Endometrial microvascular endothelial cells (primary cell): Measurements from ENCODE around the gene CCDC38. TPM values are rescaled to one million over a fixed set of nuclear protein-coding genes. Genes with fewer than 3 reads are reported as not detected.
"Not testable (repeated sequence)": the region's sequence is repeated elsewhere in the genome, so short reads cannot be mapped to it uniquely, and the experiment has no call there.

Experiments used
- in situ Hi-C: cut with HindIII; loops from 2 replicates; pipeline ENCODE4 v1.10.0; 2017; ENCODE audit warnings: low sequenced_read_pairs, low pct_unique_long_range_greater_than_20kb; ENCODE audit errors: inconsistent ontology term
- total RNA-seq: library from RNA; depleted of rRNA; stranded (reverse); fragments of >200 nt; gene quantifications from one replicate; pipeline ENCODE4 v1.2.3, GENCODE V29; 2015; ENCODE audit errors: inconsistent ontology term

Gene CCDC38
- total RNA-seq, result not detected

DNA sequence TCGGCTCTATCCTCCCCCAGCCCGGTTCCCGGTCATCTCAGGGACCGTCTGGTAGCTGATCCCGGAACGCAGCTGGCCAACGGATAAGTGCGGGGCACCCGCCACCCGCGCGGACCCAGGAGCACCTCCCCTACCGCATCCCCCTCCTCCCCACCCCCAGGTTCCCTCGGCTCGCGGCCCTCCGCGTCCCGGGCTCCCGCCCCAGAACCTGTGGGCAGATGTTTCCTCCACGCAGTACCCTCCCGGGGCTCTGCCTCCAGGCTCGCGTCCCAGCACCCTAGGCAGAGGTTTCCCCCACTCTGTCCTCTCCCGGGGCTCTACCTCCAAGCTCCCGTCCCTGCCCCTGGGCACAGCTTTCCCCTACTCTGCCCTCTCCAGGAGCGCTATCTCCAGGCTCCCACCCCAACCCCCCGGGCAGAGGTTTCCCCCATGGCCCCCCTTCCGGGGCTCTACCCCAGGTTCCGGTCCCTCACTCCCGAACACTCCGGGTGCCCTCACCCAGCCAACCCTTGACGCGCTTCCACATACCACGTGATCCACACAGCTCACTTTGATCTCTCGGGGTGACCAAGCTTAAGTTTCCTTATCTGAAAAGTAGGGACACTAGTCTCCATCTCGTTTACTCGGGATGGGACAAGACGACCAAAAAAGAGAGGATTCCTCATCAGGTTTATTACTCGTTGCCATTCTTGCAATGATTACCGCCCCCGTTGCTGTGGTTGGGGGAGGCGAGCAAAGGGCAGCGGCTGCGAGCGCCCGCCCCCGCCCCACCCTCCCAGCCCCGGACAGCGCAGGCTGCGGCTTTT, at the start of gene CCDC38:
TSS of gene CCDC38 (minus strand) at position 91 of the 806 bp plus-strand sequence. CDS start 6,105 bp downstream, outside the sequence.
- in situ Hi-C loops, result no loop called here

DNA sequence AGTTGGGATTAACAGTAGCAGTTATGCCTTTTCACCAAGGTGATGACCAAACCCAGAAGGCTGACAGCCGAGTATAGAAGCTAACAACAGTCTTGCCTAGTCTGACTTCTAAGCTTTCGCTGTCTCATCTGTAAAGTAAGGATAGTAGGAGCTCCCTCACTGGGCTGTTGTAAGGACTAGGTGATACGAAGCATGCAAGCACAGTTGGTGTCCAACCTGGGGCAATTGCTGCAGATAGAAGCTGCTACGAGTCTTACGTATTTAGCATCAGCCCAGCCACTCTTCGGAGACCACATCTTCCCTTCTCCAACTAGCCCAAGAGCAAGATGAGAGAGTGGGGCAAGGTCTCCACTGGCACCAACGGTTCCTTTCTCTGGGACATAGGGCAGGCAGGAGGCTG, 47.7 kb upstream of the CCDC38 start:
- in situ Hi-C loops, result no loop called here

DNA sequence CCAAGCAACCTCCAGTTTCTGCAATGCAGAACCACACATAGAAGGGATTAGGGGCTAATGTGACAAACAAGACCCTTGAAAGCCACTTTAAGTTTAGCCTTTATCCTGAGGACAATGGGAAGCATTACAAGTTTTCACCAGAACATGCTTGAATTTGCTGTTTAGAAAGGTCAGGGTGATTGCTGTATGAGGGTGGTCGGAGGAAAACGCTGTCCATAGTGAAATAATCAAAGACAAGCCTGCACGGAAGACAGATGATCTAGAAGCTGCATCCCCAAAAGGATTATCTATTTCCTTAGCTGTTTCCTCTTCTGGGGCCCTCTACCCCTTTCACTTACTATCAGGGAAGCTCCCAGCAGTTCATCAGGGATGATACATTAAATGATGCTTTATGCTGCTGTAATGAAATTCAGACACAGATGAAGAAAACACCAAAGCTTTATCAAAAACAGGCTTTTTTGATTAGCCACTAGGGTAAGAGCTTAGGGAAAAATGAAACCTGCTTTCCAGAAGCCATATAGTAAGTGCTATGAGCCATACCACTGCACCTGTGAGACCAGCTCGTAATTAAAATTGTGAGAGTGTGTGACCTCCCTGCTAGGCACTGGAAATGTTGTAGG, 47.2 kb upstream of the CCDC38 start:
- in situ Hi-C loops, result no loop called here

DNA sequence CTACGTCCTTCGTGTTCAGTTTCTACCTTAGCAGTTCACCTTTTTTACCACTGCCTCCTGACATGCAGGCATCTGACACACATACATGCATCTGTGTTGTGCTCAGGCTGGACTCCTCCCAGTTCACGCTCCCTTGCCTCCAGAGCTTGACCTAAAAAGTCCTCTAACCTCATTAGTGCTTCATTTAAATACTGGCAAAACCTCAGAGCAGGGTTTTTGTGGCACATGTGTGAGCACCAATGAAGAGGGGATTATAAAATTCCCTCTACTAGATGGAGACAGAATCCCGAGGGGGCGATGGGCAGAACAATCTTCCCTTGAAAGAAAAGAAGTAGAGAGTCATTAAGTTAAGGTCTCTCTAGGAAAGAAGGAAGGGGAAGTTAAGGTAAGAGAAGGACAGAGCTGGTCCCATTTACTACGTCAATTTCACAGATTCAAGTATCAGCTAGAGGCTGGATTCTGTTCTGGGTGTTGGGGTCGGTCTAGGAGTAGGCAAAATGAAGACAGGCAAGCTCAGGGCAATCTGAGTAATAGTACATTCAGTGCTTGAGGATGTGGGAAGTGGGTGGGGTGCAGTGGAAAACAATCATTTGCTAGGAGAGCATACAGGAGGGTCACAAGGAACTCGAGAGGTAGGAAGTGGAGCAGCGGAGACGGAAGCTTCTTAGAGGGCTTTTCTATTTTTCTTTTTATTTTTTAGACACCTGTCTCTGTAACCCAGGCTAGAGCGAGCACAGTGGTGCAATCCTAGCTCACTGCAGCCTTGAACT, 46.3 kb upstream of the CCDC38 start:
- in situ Hi-C loops, result no loop called here

DNA sequence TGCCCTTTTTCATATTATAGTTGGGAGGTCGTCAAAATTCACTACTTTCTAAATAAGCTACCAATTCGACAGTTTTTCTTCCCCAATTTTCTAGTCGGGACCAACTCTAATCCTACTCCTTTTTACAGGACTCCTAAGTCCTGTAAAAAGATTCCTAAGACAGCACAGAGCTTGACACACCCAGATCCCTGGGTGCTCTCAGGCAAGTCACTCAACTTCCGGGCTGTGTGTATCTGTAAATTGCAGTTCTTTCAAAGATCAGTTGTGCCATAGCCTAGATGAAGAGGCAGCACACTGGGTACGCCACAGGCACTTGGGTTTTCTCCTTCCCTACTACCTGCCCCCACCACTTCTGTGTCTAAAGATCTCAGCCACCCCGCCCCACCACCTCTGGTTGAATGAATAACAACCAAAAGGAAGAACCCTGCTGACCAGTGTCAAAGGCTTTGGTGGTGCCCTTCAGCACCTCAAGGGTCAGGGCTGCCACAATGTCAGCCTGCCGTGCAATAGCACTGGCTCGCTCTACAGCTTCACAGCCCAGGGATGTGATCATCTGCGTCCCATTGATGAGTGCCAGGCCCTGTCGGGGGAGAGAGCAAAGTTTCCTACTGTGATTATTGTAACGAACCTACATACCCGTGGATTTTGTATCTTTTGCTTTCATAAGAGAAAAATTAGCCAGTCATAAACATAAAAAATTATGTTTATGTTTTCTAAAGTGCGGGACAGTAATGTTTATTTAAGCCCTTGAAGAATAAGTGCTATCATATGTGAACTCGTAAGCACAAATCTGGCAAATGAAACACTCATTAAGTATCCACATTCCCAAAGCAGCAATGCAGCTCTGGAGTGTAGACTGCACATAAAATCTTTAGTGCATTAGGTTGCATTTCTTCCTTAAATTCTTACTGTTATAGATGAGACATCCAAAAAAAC, 44.5 kb upstream of the CCDC38 start:
- in situ Hi-C loops, result no loop called here

DNA sequence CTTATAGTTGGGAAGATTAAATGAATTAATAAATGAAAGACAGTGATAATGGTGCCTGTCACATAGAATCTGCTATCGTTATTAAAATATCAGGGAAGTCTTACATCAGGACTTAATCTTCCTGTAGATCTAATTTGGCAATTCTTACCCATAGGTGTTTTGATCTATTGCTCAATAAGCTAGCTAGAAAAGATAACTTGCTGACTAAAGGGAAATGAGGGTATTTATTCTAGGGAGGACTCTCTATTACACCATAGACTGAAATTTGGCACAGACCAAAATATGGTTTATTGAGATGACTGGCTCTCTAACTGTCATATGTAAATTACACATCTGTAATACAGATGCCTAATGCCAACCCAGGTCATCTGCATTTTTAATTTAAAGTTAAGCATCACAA, 42.3 kb upstream of the CCDC38 start:
- in situ Hi-C loops, result no loop called here

DNA sequence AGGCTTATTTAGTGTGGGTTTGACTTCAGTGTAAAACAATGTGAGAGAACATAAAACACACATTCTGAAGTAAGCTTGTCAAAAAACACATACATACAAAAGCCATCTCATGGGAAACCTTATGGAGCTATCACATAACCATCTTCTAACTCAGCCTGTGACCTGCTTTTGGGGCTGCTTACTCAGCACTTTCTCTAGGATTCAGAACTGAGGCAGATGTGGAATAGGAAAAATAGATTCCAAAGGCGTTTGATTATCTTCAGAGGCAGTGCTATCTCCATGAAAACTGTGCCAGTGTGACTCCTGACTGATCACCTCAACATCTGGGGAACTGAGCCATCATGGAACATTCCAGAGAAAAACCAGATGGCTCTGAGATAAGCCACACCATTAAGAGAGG, 40.2 kb upstream of the CCDC38 start:
- in situ Hi-C loops, result no loop called here

DNA sequence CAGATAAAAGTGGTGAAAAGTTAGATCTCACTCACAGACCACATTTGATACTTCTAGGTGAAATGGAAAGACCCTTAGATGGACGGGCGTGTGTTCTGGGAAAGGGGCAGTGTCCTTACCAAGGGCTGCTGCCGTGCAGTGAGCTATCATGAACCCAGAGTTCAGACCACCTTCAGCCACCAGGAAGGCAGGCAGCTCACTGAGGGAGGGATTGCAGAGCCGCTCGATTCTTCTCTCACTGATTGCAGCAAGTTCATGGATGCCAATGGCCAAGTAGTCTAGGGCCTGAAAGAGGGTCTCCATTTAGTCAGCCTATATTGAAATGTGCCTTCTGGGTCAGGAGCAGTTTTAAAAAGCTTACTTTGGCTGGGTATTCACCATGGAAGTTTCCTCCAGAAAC, 38.0 kb upstream of the CCDC38 start:
- in situ Hi-C loops, result no loop called here

DNA sequence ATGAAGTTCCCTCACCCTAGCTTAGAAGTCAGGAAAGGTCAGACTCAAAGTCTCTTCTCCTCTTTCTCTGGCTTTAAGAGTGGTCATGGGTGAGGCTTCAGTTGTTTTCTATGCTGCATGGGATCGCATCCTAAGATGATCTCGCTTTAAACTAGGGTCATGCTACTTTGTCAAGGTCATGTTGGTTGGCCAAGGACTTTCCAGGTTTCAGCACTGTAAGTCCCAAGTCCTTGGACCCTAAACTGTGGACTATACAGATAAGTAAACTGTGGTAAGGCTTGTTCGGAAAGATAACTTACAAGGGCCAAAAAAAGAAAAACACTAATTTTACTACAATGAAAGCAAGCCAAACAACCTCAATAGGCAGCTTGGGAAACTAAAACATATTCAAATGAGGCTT, 36.4 kb upstream of the CCDC38 start:
- in situ Hi-C loops, result no loop called here

DNA sequence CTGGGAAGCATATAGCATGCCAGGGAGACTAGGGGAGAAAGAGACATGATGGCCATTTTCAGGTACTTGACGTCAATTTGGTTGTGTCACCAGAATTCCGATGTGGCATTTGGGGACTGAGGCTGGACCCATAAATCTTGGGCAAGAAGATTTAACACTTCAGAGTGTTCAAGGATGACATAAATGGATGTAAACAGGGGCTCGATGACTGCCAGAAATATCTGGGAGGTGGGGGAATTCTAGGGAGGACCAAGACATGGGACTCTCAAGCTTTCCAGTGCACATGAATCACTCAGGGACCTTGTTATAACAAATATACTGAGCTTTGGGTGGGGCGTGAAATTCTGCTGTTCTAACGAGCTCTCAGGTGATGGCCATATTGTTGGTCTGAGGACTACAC, 35.9 kb upstream of the CCDC38 start:
- in situ Hi-C loops, result no loop called here

DNA sequence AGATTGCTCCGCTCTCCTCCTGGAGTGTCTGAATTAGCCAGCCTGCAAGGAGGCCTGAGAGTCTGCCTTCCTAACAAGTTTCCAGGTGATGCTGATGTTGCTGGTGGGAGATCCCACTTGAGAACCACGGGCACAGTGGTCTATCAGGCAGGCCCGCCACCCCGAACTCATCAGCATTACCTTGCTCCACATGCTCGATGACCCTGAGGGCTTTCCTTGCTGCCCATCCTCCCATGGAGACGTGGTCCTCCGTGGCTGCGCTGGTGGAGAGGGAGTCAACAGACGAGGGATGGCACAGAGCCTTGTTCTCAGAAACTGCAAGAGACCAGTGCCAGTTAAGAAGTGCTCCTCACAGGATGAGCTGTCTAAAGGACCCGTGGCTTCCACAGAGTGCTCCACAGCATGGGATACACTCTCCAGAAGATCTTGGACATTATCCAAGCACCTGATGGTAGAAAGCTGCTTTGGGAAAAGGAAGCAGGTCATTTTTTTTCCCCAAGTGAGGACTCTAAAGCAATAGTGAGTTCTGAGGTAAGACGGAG, 35.4 kb upstream of the CCDC38 start:
- in situ Hi-C loops, result no loop called here

DNA sequence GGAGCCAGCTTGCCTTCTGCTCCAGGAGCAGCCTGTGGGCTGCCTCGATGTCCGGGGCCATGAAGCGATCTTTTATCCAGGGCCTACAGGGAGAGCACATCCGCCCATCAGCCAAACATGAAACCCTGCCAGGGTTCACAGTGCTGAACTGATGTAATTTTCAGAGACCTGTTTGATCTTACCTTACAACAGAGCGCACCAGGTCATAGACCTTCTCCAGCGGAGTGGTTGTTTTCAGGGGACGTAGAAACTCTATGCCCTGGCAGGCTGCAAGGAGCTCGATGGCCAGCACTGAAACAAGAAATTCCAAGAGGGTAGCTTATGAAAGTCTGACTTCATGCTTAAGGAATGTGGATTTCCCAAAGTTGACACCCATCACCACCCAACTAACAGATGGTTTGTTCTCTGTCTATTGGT, 34.0 kb upstream of the CCDC38 start:
- in situ Hi-C loops, result no loop called here

DNA sequence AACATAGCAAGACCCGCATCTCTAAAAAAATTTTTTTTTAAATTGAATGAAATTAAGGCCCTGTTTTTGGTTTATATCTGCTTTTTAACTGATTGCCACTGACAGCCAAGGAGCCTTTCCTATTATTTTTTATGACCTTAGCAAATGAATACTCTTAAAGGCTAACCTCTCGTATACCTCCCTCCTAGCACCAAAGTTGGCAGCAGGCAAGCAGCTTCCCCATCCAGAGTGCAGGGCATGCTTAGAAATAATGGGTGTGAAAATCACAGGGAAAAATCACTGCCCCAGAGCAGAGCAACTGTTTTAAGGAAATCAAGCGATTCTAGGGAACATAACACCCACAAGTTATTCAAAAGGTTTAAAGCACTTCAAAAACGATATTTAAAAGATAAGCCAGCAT, 33.1 kb upstream of the CCDC38 start:
- in situ Hi-C loops, result no loop called here

DNA sequence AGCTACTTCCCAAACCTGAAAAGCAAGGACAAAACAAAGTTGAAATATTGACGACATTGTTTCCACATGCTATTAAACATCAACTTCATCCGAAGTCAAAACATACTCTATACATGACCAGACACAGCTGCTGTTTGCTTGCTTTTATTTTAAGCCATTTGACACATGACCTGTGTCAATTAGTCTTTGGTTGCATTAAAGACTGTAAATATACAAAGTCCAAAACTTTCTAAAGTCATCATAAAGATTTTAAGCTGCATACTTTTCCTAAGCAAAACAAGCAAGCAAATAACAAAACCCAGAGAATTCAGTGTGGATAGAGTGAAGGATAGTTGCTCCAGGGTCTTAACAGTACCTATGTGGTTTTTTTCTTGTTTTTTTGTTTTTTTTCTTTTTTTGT, 31.9 kb upstream of the CCDC38 start:
- in situ Hi-C loops, result no loop called here

DNA sequence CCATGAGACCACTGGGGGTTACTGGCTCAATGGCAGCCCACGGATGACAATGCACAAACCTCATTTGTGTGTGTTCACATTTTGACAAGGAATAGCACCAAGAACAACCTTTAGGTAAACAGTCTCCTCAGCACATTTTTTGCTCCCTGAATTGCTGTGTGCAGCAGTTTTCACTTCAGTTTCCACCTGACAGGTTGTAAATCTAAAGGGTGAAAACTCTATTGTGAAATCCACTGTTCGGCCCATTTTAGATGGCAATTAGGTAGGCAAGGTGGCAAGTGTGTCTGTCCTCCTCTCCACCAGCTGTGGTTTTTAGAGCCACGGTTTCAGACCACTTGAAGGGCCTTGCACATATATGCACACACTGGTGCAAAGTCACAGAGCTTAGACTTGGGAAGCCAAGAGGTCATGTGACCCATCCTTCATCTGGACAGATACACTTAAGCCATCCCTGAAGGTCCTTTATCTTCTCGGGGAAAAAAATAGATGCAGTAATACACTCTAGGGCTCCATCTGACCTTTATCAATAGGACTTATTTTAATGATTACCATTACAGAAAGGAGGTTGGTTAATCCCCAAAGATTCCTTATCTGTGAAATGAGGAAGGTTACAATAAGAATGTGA, 30.5 kb upstream of the CCDC38 start:
- in situ Hi-C loops, result no loop called here

DNA sequence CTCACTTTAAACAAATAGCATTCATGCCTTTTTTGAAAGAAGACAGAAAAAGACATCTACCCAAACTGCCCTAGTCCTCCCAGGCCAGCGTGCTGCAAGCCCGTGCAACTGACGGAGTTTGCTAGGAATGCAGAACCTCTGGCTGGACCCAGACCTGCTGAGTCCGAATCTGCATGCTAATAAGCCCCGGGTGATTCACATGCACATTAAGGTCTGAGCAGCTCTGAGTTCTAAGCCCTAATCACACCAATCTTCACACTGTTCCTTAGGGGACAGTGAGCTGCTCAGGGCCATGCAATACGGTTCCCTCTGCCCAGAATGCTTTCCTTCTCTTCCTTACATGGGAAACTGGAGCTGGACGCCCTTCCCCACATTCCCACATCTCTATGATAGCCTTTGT, 28.5 kb upstream of the CCDC38 start:
- in situ Hi-C loops, result no loop called here

DNA sequence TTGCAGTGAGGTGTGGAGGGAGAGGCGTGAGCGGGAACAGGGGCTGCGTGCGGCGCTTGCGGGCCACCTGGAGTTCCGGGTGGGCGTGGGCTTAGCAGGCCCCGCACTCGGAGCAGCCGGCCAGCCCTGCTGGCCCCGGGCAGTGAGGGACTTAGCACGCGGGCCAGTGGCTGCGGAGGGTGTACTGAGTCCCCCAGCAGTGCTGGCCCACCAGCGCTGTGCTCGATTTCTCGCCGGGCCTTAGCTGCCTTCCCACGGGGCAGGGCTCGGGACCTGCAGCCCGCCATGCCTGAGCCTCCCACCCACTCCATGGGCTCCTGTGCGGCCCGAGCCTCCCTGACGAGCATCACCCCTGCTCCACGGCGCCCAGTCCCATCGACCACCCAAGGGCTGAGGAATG, 26.7 kb upstream of the CCDC38 start:
- in situ Hi-C loops, result not testable (repeated sequence)

DNA sequence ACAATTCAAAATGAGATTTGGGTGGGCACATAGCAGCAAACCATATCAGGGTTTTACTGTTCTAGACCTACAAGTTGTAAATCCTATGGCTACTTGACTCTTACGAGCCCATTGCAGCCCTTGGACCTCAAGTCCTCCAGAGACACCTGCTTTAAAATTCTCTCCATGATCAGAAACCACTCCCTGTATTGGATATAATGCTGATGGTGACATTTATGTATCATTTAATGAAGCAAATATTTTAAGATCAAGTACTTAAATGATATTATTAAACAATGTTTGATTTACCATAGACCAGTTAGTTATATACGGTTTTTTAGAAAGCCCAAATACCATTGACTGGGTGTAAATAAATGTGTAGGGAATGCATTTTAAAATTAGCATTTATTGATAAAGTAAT, 24.9 kb upstream of the CCDC38 start:
- in situ Hi-C loops, result no loop called here
